Middle frontal gyrus (tissue), 1 donor: Measurements from ENCODE around the gene PSME3IP1.
"Not testable (repeated sequence)": the region's sequence is repeated elsewhere in the genome, so short reads cannot be mapped to it uniquely, and the experiment has no call there.

Experiments used
- DNase-seq: peaks from one replicate; pipeline ENCODE4 v3.0.0-alpha.2; 2015; ENCODE audit warnings: low spot score; ENCODE audit errors: extremely low spot score

PSME3IP1 gene

GRCh38 chr16:57185945-57186871 is at the start of gene PSME3IP1, which contains the start of gene RSPRY1:
Gene PSME3IP1, minus strand, starts transcription at chr16:57186039. Its CDS starts 12,185 bp downstream, at chr16:57173854.
Gene RSPRY1, plus strand, starts transcription at chr16:57186329. Its CDS starts 18,330 bp downstream, at chr16:57204659.
- peak; percentile 99 for DNase-seq

GRCh38 chr16:57235128-57236021 is 49.5 kb upstream of the PSME3IP1 start:
- DNase-seq: no peak

GRCh38 chr16:57234707-57235092 is 48.9 kb upstream of the PSME3IP1 start:
- no peak for DNase-seq

- no peak for DNase-seq
Observed at GRCh38 chr16:57233944-57234706, 48.3 kb upstream of the PSME3IP1 start.

- DNase-seq: no peak
Observed at GRCh38 chr16:57231821-57232350, 46.0 kb upstream of the PSME3IP1 start.

GRCh38 chr16:57229079-57229478 is 43.2 kb upstream of the PSME3IP1 start:
- no peak for DNase-seq

- no peak for DNase-seq
Observed at GRCh38 chr16:57226701-57227621, 41.1 kb upstream of the PSME3IP1 start.

- no peak for DNase-seq
Observed at GRCh38 chr16:57225978-57226377, 40.1 kb upstream of the PSME3IP1 start.

GRCh38 chr16:57224651-57225335 is 39.0 kb upstream of the PSME3IP1 start:
- DNase-seq: no peak

- DNase-seq: no peak
Observed at GRCh38 chr16:57223057-57223456, 37.2 kb upstream of the PSME3IP1 start.

GRCh38 chr16:57216968-57217367 is 31.1 kb upstream of the PSME3IP1 start:
- DNase-seq: no peak

GRCh38 chr16:57213462-57213861 is 27.6 kb upstream of the PSME3IP1 start:
- DNase-seq: no peak

- DNase-seq: no peak
Observed at GRCh38 chr16:57209780-57210179, 23.9 kb upstream of the PSME3IP1 start.

- DNase-seq: no peak
Observed at GRCh38 chr16:57208926-57209325, 23.1 kb upstream of the PSME3IP1 start.

- no peak for DNase-seq
Observed at GRCh38 chr16:57204675-57205074, 18.8 kb upstream of the PSME3IP1 start.

- no peak for DNase-seq
Observed at GRCh38 chr16:57203451-57203850, 17.6 kb upstream of the PSME3IP1 start.

- DNase-seq: no peak
Observed at GRCh38 chr16:57202095-57202886, 16.5 kb upstream of the PSME3IP1 start.

GRCh38 chr16:57200926-57201325 is 15.1 kb upstream of the PSME3IP1 start:
- DNase-seq: not testable (repeated sequence)
